ENCODE results near the gene VANGL1.
"Not testable (repeated sequence)": the region's sequence is repeated elsewhere in the genome, so short reads cannot be mapped to it uniquely, and the experiment has no call there.

VANGL1 gene

GRCh38 chr1:115641762-115642167 is at the start of gene VANGL1:
Gene VANGL1, plus strand, starts transcription at chr1:115641970. Its CDS starts 9,444 bp downstream, at chr1:115651414.
- peak; percentile 51 for DNase-seq

- DNase-seq = no peak
Observed at GRCh38 chr1:115592264-115592663, 49.5 kb upstream of the VANGL1 start.

DNA sequence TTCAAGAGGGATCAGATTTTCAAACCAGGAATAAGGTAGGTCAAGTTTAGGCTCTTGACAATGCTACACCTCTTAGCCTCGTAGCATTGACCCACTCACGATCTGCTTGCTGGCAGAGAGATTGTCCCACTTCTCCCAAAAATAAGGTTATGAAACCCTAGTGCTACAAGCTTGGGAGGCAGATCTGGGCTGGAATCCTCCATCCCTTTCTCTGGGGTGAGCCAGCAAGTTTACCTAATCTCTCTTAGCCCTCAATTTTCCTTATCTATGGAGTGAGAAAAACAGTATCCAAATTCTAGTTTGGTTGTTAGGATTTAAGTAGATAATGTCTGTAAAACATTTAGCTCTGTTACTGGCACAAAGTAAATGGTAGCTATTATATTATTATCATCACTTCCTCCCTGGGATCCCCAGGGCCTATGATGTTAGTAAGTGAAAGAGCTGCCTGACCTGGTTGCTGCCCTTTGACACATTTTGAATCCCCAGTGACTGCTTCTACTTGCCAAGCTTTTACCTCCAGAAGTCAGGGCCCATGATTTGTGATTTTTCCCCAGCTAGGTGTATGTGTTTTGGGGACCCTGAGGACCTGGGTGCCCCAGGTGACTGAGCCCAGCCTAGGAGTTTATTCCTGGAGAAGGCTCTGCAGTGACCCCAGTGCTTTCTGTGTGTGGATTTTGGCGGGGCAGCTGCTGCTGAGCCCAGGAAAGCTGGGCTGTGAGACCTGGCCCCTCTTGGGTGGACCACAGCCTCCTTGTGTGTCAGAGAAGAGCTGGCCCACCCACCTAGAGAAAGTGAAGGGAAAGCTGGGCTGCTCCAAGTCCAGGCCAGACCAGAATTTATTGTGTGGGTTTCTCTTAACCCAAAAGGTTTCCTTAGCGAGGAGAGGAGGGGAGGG is 48.2 kb upstream of the VANGL1 start:
- no peak for DNase-seq

DNA sequence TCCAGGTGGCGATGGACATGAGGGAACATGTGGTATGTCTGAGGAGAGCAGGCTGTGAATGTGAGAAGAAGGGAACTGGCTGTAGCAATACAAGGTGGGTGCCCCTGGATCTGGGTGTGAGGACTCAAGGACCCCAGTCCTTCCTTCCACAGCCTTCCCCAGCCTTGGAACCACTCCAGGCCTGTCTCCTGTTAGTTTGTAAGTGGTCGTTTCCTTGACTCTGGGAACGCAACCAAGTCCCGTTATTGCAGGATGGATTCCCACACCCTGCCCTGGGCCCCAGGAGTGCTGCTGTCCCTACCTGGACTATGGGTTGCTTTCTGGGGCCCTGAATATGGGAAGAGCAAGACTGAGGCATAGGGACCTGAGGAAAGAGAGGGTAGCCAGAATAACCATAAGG is 47.2 kb upstream of the VANGL1 start:
- DNase-seq = no peak

GRCh38 chr1:115595279-115596079 is 46.3 kb upstream of the VANGL1 start:
- peak; percentile 57 for DNase-seq

GRCh38 chr1:115596080-115596780 is 45.5 kb upstream of the VANGL1 start:
- no peak for DNase-seq

- DNase-seq = no peak
Observed at GRCh38 chr1:115604508-115604907, 37.3 kb upstream of the VANGL1 start.

- DNase-seq = no peak
Observed at GRCh38 chr1:115606305-115606704, 35.5 kb upstream of the VANGL1 start.

DNA sequence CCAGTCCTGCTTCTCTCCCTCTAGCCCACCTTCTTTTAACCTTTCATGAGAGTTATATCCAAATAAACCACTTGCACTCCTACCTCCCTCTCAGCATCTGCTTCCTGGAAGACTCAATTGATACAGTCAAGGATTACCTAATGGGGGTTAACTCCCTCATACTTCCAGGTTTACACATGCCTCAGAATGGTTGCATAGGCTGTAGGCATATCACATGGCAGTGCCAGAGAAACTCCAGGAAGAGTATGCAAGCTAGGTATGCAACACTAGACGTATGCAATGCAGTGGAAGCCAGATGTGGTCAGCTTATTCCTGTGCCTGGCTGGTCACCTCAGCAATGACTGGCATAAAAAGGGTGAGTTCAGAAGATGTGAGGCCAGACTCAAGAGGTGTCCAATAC is 32.7 kb upstream of the VANGL1 start:
- DNase-seq = no peak

DNA sequence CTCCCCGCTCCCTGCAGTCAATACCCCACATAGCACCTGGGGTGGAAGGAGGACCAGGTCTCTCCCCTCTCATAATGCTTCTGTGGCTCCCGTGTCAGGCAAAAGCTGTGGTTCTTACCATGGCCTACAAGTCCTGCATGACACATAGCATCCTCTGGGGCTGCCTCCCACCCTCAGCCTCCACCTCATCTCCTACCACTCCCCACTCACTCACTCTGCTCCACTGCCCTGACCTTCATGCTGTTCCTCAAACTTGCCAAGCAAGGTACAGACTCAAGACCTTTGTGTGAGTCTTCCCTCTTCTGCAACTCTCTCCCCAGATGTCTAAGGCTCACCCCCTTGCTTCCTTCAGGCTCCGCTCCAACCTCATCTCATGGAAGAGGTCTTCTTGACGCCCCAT is 28.0 kb upstream of the VANGL1 start:
- DNase-seq = no peak

DNA sequence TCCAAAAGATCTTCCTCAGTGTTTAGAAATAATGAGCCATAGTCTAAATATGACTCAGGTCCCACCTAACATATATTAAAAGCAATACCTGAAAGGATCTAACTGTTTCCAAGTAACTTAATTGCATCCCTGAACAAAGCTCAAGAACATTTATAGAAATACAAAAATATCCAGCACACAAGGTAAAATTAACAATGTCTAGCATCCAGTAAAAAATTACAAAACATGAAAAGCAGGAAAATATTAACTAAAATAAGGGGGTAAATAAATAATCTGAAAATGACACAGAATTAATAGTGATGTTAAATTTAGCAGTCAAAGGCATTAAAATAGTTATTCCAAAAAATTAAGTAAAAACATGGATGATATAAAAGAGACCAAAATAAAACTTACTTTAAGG is 21.3 kb upstream of the VANGL1 start:
- no peak for DNase-seq

DNA sequence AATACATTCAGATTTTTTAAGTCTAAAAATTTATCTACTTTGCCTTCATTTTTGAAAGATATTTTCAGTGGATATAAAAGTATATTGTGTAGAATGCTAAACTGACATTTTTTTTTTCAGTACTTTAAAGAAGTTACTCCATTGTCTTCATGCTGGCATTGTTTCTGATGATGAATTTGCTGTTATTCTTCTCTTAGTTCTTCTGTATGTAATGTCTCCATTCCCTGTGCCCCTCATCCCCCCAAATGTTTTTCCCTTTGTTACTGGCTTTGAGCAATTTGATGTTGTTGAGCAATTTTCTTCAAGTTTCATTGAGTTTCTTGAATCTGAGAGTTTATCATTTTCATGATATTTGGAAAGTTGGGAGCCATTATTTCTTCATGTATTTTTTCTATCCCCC is 20.8 kb upstream of the VANGL1 start:
- DNase-seq = no peak

- DNase-seq = no peak
Observed at GRCh38 chr1:115624859-115625258, 16.9 kb upstream of the VANGL1 start.

- DNase-seq = no peak
Observed at GRCh38 chr1:115630342-115630741, 11.4 kb upstream of the VANGL1 start.

DNA sequence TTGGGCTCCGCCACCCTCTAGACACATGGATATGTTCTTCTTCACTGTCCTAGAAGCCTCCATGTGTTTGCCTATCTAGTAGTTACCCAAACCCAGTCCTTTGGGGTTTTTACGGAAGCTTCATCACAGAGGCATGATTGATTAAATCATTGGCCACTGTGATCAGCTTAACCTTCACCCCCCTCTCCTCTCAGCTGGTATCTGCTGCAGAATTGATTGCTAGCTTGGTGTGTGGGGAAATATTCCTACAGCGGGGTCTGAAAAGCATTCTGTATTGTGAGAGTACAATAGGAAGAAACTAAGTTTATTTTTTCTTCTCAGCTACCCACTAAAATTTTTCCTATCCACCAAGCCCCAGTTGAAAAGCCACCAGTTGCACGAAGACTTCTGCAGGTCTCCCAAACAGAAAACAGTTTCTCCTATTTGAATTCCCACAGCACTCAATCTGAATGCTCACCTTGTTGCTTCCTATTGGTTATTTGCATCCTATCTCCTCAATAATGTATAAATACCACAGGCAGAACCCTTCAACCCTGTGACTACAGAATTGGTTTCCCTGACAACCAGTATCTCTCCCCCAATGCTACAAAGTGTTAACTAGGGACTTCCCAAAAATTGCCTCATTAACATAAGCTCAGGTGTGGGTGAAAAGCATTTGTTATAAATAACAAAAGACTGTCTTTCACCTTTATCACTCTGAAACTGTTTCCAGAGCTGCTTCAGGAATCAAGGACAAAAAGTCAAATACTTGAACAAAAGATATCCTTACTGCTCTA is 9.3 kb upstream of the VANGL1 start:
- no peak for DNase-seq

DNA sequence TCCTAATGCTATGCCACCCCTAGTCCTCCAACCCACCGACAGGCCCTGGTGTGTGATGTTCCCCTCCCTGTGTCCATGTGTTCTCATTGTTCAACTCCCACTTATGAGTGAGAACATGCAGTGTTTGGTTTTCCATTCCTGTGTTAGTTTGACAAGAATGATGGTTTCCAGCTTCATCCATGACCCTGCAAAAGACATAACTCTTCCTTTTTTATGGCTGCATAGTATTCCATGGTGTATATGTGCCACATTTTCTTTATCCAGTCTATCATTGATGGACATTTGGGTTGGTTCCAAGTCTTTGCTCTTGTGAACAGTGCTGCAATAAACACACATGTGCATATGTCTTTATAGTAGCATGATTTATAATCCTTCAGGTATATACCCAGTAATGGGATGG is 8.2 kb upstream of the VANGL1 start:
- DNase-seq = not testable (repeated sequence)

DNA sequence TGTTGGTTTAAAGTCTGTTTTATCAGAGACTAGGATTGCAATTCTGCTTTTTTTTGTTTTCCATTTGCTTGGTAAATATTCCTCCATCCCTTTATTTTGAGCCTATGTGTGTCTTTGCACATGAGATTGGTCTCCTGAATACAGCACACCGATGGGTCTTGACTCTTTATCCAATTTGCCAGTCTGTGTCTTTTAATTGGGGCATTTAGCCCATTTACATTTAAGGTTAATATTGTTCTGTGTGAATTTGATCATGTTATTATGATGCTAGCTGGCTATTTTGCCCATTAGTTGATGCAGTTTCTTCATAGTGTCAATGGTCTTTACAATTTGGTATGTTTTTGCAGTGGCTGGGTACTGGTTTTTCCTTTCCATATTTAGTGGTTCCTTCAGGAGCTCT is 4.5 kb upstream of the VANGL1 start:
- DNase-seq = not testable (repeated sequence)

DNA sequence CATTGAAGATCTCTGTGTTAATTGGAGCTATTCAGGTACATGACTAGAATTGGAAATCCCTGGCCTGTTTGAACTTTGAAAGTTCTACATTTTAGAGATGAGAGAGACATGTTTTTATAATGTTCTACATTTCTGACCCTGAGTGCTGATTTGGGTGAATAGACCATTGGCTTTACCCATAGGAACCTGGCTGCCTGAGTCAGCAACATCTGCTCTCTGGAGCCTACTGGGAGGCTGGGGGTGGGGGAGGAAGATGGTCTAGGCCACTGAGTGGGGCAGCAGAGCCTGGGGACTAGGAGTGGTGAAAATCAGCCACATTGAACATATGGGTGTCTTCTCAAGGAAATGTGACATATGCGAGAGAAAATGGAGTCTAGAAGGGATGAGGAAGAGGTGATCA is 1.4 kb upstream of the VANGL1 start:
- DNase-seq = no peak

DNA sequence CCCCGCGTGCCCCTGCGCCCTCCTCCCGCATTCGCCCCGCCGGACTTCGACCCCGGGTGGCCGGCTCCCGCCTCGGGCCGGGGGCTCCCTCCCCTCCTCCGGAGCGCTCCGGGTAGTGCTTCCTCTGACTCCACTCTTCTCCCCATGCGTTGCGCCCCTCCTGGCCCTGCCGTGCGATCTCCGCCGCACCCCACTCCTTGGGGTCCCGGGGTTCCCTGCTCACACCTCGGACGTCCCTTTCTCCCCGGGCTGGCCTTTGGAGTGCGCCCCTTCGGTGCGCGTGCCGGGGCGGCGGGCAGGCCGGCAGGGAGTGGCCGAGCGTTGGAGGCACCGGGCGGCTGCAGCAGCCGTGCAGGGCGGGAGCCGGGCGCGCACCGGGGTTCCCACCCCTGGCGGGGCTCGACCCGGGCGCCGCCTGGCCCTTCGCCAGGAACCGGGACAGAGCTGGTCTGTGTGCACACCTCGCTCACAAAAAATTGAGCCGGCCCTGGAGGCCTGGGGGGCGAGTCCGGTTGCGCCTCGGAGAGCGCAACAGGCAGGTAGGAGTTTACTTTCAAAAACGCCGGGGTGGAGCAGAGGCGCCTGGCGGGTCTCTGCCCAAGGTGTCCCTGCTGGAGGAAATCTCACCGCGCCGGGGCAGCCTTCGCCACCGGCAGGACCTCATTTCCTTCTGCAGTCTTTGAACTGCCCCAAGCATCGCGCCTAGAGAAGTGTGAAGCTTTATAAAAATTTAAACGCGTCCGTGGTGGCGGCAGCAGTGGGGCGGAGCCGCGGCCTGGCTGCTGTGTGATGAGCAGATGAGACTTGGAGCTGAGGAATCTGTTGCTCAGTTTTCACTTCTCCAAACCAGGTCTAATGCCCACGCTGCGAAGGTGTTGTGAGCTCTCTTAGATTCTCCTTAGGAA is 650 bp downstream of the VANGL1 start:
- DNase-seq = peak; percentile 22

GRCh38 chr1:115643225-115643624 is 1.5 kb downstream of the VANGL1 start:
- DNase-seq = no peak

DNA sequence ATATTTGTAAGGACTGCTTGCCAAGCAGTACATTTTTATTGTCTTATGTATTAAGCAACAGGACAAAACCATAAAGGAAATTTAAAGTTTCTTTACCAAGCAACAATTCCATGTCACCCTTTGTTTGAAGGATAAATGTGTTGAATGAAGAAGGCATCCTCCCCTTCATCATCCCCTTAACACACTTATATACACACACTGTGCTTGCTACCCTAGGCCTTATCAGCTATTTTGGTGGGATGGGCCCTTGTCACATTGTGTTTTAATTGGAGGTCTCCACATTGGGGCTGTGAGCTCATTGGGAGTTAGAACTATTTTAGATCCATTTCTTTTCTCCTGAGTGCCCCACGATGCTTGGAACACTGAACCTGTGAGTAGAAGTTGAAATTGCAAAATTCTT is 1.9 kb downstream of the VANGL1 start:
- no peak for DNase-seq

GRCh38 chr1:115644109-115644508 is 2.3 kb downstream of the VANGL1 start:
- DNase-seq = no peak
